Activated T-cell treated with anti-CD3 and anti-CD28 coated beads, Interleukin-2, amount 50 U/mL, for 4 hours (primary cell): ENCODE results near the gene NAT8L. TPM values are rescaled to one million over a fixed set of nuclear protein-coding genes. Genes with fewer than 3 reads are reported as not detected.
A peak's percentile ranks its signal among the peaks of the same experiment; 100 is the strongest.

Experiments
- ATAC-seq, 2 donors: fragments of 200-7000 bp; cut with Tn5 transposase; one replicate each; pipeline ENCODE4 v1.10.0; 2021
- DNase-seq: peaks from one replicate; pipeline ENCODE4 v3.0.0-alpha.2; 2020
- H3K27me3 Mint-ChIP-seq: one replicate; pipeline ENCODE4 v1.8.0; 2021; ENCODE audit warnings: low read depth, mixed read lengths
- H3K36me3 Mint-ChIP-seq: one replicate; pipeline ENCODE4 v1.8.0; 2022; ENCODE audit warnings: mixed read lengths; ENCODE audit not compliant: insufficient read depth
- H3K4me1 Mint-ChIP-seq: one replicate; pipeline ENCODE4 v1.8.0; 2021; ENCODE audit warnings: low read depth, mixed read lengths
- H3K4me3 Mint-ChIP-seq: one replicate; pipeline ENCODE4 v1.8.0; 2021; ENCODE audit warnings: mild to moderate bottlenecking, moderate library complexity, mixed read lengths
- H3K9me3 Mint-ChIP-seq: one replicate; pipeline ENCODE4 v1.8.0; 2021; ENCODE audit warnings: mixed read lengths
- total RNA-seq, 3 donors: library from RNA; stranded (reverse); gene quantifications; one replicate each; pipeline ENCODE4 v1.2.1, GENCODE V29; 2021

Gene NAT8L
- total RNA-seq, 3 donors from 2014 or later: 0.71 to 1.2 (median 0.82) TPM

DNA sequence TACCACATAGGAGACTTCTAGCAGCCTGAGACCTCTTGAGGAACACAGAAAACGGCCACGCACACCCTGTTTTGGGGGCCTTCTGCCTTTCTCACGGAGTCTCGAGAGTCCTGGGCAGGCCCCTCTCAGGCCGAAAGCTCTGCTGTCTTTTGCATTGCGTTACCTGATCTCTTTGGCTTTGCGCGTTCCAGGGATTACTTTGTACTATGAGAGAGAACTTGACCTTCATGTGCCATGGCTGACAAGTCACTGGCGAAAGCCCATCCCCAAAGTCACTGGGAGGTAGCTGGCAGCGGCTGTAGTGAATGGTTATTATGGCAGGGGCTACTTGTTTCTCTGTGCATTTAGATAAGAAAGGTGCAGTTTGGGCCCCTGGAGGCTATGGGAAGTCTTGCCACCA lies 8.0 kb upstream of the NAT8L start:
- H3K4me3 Mint-ChIP-seq: no peak overlapping the region
- DNase-seq (no peak), ATAC-seq (no peak)
- H3K4me1 Mint-ChIP-seq: no peaks in the 10 kb centered on the region
- H3K27me3 Mint-ChIP-seq: peaks cover 52% of the 10 kb centered on the region
- H3K36me3 Mint-ChIP-seq: no peaks in the 10 kb centered on the region
- no peaks in the 10 kb centered on the region for H3K9me3 Mint-ChIP-seq

DNA sequence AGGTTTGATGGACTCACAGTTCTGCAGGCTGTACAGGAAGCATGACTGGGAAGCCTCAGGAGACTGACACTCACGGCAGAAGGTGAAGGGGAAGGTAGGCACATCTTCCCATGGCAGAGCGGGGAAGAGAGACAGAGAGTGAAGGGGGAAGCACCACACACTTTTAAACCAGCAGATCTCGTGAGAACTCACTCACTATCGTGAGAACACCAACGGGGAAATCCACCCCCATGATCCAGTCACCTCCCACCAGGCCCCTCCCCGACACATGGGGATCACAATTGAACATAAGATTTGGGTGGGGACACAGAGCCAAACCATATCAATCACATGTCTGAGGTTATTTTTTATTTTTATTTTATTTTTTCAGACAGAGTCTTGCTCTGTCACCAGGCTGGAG lies 4.9 kb upstream of the NAT8L start:
- peaks cover 52% of the 10 kb centered on the region for H3K27me3 Mint-ChIP-seq
- peaks cover 2% of the 10 kb centered on the region for H3K4me1 Mint-ChIP-seq
- no peak overlapping the region for H3K4me3 Mint-ChIP-seq
- no peaks in the 10 kb centered on the region for H3K36me3 Mint-ChIP-seq
- no peaks in the 10 kb centered on the region for H3K9me3 Mint-ChIP-seq
- no peak for ATAC-seq
- no peak for DNase-seq

- peak overlapping the region; percentile 71 for H3K4me3 Mint-ChIP-seq
- no peaks in the 10 kb centered on the region for H3K36me3 Mint-ChIP-seq
- no peaks in the 10 kb centered on the region for H3K9me3 Mint-ChIP-seq
- ATAC-seq: no peak
- DNase-seq: no peak
- peaks cover 2% of the 10 kb centered on the region for H3K4me1 Mint-ChIP-seq
- peaks cover 44% of the 10 kb centered on the region for H3K27me3 Mint-ChIP-seq
These were observed 1.6 kb upstream of the NAT8L start for GRCh38 chr4:2057382-2058065.

- peaks cover 46% of the 10 kb centered on the region for H3K27me3 Mint-ChIP-seq
These were observed 672 bp upstream of the NAT8L start for GRCh38 chr4:2058264-2059045.

GRCh38 chr4:2059726-2060602 lies 837 bp downstream of the NAT8L start:
- peaks cover 2% of the 10 kb centered on the region for H3K4me1 Mint-ChIP-seq
- no peaks in the 10 kb centered on the region for H3K9me3 Mint-ChIP-seq
- peak; percentile 45 to 57 for ATAC-seq
- H3K27me3 Mint-ChIP-seq: peaks cover 40% of the 10 kb centered on the region
- H3K36me3 Mint-ChIP-seq: no peaks in the 10 kb centered on the region
- no peak for DNase-seq
- H3K4me3 Mint-ChIP-seq: no peak overlapping the region

More at GRCh38 chr4:2058264-2059045, 672 bp upstream of the NAT8L start:
- Mint-ChIP-seq H3K36me3 (no peaks in the 10 kb centered on the region), H3K4me1 (peaks cover 2% of the 10 kb centered on the region), H3K4me3 (no peak overlapping the region), H3K9me3 (no peaks in the 10 kb centered on the region)
- peak; percentile 29 to 51 for ATAC-seq
- DNase-seq: no peak

GRCh38 chr4:2060611-2061185 lies 1.6 kb downstream of the NAT8L start:
- Mint-ChIP-seq H3K36me3 (no peaks in the 10 kb centered on the region), H3K4me1 (peaks cover 2% of the 10 kb centered on the region), H3K4me3 (no peak overlapping the region), H3K27me3 (peaks cover 35% of the 10 kb centered on the region), H3K9me3 (no peaks in the 10 kb centered on the region)
- DNase-seq: no peak
- no peak for ATAC-seq

- Mint-ChIP-seq H3K36me3 (no peaks in the 10 kb centered on the region), H3K4me3 (no peak overlapping the region), H3K27me3 (peaks cover 31% of the 10 kb centered on the region), H3K4me1 (peaks cover 2% of the 10 kb centered on the region), H3K9me3 (no peaks in the 10 kb centered on the region)
- ATAC-seq: no peak
- DNase-seq: no peak
These were observed 2.3 kb downstream of the NAT8L start for GRCh38 chr4:2061186-2062131.

GRCh38 chr4:2062168-2062807 lies 3.2 kb downstream of the NAT8L start:
- H3K36me3 Mint-ChIP-seq: no peaks in the 10 kb centered on the region
- H3K4me1 Mint-ChIP-seq: peaks cover 2% of the 10 kb centered on the region
- H3K9me3 Mint-ChIP-seq: no peaks in the 10 kb centered on the region
- ATAC-seq (no peak), DNase-seq (no peak)
- H3K27me3 Mint-ChIP-seq: peaks cover 23% of the 10 kb centered on the region
- no peak overlapping the region for H3K4me3 Mint-ChIP-seq

GRCh38 chr4:2062808-2063524 lies 3.8 kb downstream of the NAT8L start:
- no peak overlapping the region for H3K4me3 Mint-ChIP-seq
- ATAC-seq: no peak
- DNase-seq: no peak
- no peaks in the 10 kb centered on the region for H3K9me3 Mint-ChIP-seq
- no peaks in the 10 kb centered on the region for H3K36me3 Mint-ChIP-seq
- peaks cover 20% of the 10 kb centered on the region for H3K27me3 Mint-ChIP-seq
- no peaks in the 10 kb centered on the region for H3K4me1 Mint-ChIP-seq

GRCh38 chr4:2063557-2064275 lies 4.6 kb downstream of the NAT8L start:
- no peak for ATAC-seq
- H3K27me3 Mint-ChIP-seq: peaks cover 21% of the 10 kb centered on the region
- H3K4me1 Mint-ChIP-seq: no peaks in the 10 kb centered on the region
- H3K9me3 Mint-ChIP-seq: no peaks in the 10 kb centered on the region
- H3K4me3 Mint-ChIP-seq: no peak overlapping the region
- H3K36me3 Mint-ChIP-seq: no peaks in the 10 kb centered on the region
- DNase-seq: no peak

GRCh38 chr4:2064276-2064991 lies 5.3 kb downstream of the NAT8L start:
- ATAC-seq (no peak), DNase-seq (no peak)
- no peak overlapping the region for H3K4me3 Mint-ChIP-seq
- H3K4me1 Mint-ChIP-seq: no peaks in the 10 kb centered on the region
- H3K9me3 Mint-ChIP-seq: no peaks in the 10 kb centered on the region
- H3K36me3 Mint-ChIP-seq: no peaks in the 10 kb centered on the region
- peaks cover 21% of the 10 kb centered on the region for H3K27me3 Mint-ChIP-seq
